GM19397 (cell line): ENCODE measurements around the gene ATP8B1.
"Not testable (repeated sequence)": the region's sequence is repeated elsewhere in the genome, so short reads cannot be mapped to it uniquely, and the experiment has no call there.

Source experiments
- ATAC-seq: cut with Tn5 transposase; IDR thresholded peaks from one replicate; pipeline ENCODE4 v1.9.1; 2021; ENCODE audit warnings: mild to moderate bottlenecking, moderate library complexity; ENCODE audit not compliant: unreplicated experiment

Gene ATP8B1

GRCh38 chr18:57733861-57734260, 69.3 kb downstream of the ATP8B1 start:
- ATAC-seq, result no peak

- ATAC-seq, result no peak
Observed at GRCh38 chr18:57730146-57730545, 73.0 kb downstream of the ATP8B1 start.

- no peak for ATAC-seq
Observed at GRCh38 chr18:57728941-57729511, 74.1 kb downstream of the ATP8B1 start.

- ATAC-seq, result no peak
Observed at GRCh38 chr18:57727952-57728807, 74.9 kb downstream of the ATP8B1 start.

- not testable (repeated sequence) for ATAC-seq
Observed at GRCh38 chr18:57719211-57719935, 83.7 kb downstream of the ATP8B1 start.

- ATAC-seq, result no peak
Observed at GRCh38 chr18:57716549-57716948, 86.6 kb downstream of the ATP8B1 start.

GRCh38 chr18:57715671-57716070, 87.4 kb downstream of the ATP8B1 start:
- ATAC-seq, result no peak

- no peak for ATAC-seq
Observed at GRCh38 chr18:57715073-57715472, 88.0 kb downstream of the ATP8B1 start.

- no peak for ATAC-seq
Observed at GRCh38 chr18:57710226-57710625, 92.9 kb downstream of the ATP8B1 start.

- ATAC-seq, result no peak
Observed at GRCh38 chr18:57709335-57709734, 93.8 kb downstream of the ATP8B1 start.

GRCh38 chr18:57708288-57708687, 94.8 kb downstream of the ATP8B1 start:
- no peak for ATAC-seq

GRCh38 chr18:57705832-57706595, 97.1 kb downstream of the ATP8B1 start:
- ATAC-seq, result no peak

- no peak for ATAC-seq
Observed at GRCh38 chr18:57705011-57705410, 98.1 kb downstream of the ATP8B1 start.

GRCh38 chr18:57698571-57699276, 104.4 kb downstream of the ATP8B1 start:
- ATAC-seq, result no peak

GRCh38 chr18:57697426-57697825, 105.7 kb downstream of the ATP8B1 start:
- ATAC-seq, result no peak

- ATAC-seq, result no peak
Observed at GRCh38 chr18:57696271-57696670, 106.8 kb downstream of the ATP8B1 start.

GRCh38 chr18:57691363-57691762, 111.8 kb downstream of the ATP8B1 start:
- ATAC-seq, result no peak

- no peak for ATAC-seq
Observed at GRCh38 chr18:57687970-57688369, 115.1 kb downstream of the ATP8B1 start.

GRCh38 chr18:57683470-57683869, 119.6 kb downstream of the ATP8B1 start:
- no peak for ATAC-seq
